NCI-H1105 (cell line): ENCODE measurements around the gene RTN4RL2.

Experiments
- DNase-seq: peaks from one replicate; lab custom pipeline; 2025; lab: John Stamatoyannopoulos, UW

RTN4RL2 gene

DNA sequence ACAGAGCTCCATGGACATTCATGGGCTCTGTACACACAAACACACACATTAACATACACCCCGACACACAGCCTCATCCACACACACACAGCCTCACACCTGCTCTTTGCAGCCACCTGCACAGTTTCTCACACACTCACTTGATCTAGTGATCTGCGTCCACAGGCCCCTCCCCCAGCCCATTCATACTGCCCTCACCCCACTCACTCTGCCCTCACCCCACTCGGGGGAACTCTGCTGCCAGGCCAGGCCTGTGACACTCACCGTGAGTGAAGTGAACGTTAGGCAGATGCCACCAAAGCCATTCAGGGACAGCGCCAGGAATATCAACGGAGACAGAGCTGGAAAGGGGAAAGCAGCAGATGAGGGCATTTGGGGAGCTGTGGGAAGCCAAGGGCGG, 40.2 kb downstream of the RTN4RL2 start:
- no peak for DNase-seq

GRCh38 chr11:57500926-57501325, 40.6 kb downstream of the RTN4RL2 start:
- DNase-seq: no peak

DNA sequence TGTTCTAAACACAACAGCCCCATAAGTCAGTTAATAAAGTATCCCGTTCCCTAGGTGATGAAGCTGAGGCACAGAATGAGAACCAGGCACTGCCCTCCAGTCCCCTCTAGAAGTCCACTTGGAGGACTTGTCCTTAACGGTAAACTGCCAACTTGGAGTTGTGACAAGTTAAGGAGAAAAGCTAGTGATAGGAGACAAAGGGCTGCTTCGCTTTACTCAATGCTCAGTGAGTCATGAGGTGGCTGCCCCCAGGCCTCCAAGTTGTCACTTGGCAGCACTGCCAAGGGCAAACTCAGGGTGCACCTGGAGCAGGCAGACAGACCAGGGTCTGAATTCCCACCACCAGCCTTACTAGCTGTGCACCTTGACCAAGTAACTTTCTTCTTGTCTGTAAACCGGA, 41.6 kb downstream of the RTN4RL2 start:
- DNase-seq: no peak

GRCh38 chr11:57502376-57502775, 42.0 kb downstream of the RTN4RL2 start:
- no peak for DNase-seq

DNA sequence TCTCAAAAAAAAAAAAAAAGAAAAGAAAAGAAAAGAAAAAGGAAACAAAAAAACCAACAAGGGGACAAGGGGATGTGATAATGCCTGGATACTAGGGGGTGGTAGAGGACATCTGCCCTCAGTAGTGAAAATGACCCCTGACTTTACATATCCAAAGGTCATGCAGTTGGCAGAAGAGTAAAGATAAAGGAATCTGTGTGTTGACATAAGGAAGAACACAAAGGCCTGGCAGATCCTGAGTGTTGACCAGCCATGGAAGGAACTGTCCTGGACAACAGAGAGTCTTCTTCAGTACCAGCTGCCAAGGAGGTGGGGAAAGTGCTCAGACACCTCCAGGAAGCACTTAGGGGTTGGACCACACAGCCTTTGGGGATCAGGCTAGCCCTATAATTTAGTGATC, 42.5 kb downstream of the RTN4RL2 start:
- no peak for DNase-seq

GRCh38 chr11:57504511-57504910, 44.2 kb downstream of the RTN4RL2 start:
- no peak for DNase-seq

DNA sequence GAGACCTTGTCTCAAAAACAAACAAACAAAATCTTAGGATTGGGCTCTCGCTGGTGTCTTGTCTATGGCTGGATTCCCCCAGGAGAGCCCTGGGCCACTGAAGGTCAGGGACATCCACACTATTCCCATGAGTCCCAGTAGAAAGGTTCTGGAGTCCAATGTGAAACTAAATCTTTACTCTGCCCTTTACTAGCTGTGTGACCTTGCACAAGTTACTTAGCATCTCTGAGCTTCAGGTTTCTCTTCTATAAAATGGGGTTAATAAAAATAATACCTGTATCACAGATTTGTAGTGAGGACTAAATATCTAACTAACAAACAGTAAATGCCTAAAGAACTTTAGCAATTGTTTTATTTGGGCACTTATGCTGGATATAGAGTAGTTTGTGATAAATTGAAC, 46.2 kb downstream of the RTN4RL2 start:
- no peak for DNase-seq

DNA sequence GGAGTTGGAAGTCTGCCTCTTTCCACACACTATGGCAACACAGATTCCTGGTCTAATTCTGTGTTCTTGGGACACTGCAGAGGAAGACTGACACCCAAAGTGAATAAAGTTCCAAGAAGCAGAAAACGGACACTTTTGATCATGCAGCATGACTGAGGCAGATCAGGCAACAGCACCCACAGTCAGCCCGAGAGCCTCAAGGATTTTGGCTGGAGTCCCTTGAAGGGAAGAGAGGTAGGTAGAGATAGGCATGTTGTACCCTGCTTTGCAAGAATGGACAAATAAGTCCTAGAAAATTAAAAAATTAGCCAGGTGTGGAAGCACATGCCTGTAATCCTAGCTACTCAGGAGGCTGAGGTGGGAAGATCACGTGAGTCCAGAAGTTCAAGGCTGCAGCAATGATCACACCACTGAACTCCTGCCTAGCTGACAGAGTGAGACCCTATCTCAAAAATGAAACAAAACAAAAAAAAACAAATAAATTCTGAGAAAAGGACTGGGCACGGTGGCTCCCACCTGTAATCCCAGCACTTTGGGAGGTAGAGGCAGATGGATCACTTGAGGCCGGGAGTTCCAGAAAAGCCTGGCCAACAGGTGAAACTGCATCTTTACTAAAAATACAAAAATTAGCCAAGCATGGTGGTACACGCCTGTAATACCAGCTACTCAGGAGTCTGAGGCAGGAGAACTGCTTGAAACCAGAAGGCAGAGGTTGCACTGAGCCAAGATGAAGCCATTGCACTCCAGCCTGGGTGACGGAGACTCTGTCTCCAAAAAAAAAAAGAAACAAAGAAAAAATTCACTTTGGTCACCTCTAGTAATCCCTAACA, 48.2 kb downstream of the RTN4RL2 start:
- DNase-seq: no peak

- DNase-seq: no peak
Measured at GRCh38 chr11:57511741-57512430, 51.6 kb downstream of the RTN4RL2 start.

GRCh38 chr11:57512646-57513451, 52.5 kb downstream of the RTN4RL2 start:
- DNase-seq: no peak

- no peak for DNase-seq
Measured at GRCh38 chr11:57513452-57513795, 53.1 kb downstream of the RTN4RL2 start.

DNA sequence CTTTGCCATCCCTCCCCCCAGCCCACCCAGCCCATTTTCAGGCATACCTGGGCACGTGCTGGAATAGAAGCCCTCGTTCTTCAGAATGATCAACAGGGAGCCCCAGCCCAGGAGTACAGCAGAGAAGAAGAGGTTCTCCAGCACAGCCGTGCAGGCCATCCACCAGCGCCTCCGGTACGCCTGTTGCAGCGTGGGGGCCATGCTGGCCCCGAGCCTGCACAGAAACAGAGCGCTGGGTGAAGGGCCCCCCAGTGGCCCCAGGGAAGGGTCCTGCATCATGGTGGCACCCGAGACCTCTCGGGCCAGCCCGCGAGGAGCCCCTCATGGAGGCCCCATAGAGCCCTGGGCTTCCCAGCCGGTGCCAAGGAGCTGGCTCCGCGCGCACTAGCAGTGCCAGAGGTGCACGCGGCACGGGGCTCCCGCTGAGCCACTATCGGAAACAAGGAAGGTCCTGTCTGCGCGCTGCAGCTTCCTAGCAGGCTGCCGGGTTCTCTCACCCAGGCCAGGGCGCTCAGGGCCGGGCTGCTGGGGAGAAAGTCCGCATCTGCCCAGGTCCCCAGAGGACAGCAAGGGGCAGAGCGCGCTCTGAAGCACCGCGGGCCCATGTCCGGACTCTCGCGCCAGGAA, 53.7 kb downstream of the RTN4RL2 start:
- peak; percentile 9 for DNase-seq

DNA sequence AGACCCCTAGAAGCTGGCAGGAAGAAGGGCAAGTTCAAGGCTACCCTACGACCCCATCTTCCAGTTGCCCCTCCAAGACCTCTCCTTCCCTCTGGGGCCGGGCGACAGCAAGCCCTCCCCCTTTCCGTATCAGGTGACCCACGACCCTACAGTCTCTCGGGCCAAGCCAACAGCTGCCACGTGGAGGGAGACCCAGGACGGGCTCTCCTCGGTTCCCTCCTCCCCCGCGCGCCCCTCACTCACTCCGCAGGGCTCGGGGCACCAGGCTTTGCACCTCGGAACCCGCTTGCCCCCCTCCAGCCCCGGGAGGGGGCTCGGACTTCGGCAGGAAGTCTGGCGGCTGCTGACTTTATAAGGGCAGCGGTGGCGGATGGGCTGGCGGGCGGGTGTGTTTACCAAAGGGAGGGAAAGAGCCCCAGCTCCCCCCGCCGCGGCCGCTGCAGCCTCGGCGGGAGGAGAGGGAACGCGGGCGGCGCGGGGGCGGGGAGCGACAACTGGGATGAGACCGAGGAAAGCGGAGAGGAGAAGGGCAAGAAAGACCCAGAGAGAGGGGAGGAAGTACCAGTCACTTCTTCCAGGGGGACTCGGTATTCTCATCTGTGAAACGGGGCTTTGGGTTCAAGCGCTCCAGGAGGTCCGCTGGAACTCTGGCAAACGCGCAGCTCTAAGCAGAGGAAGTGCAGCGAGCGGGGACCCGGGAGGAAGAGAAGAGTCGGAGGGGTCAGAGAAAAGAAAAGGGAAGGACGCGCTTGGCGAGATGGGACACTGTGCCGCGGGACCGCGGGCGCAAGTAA, 54.4 kb downstream of the RTN4RL2 start:
- peak; percentile 18 for DNase-seq

- DNase-seq: peak; percentile 25
Measured at GRCh38 chr11:57515332-57516060, 55.2 kb downstream of the RTN4RL2 start, which contains the start of gene SLC43A1. TSS of gene SLC43A1 (minus strand) at chr11:57515702. CDS start at chr11:57514111, 1,591 bp downstream.

GRCh38 chr11:57516061-57516443, 55.7 kb downstream of the RTN4RL2 start:
- DNase-seq: no peak

DNA sequence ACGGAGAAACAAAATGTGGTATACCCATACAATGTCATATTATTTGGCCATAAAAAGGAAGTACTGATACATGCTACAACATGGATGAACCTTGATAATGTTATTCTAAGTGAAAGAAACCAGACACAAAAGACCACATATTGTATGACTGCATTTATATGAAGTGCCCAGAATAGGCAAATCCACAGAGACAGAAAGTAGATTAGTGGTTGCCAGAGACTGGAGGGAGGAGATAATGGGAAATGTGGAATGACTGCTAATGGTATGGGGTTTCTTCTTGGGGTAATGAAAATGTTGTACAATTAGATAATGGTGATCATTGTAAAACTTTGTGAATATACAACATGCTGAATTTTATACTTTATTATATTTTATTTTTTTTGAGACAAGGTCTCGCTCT, 60.8 kb downstream of the RTN4RL2 start:
- no peak for DNase-seq

DNA sequence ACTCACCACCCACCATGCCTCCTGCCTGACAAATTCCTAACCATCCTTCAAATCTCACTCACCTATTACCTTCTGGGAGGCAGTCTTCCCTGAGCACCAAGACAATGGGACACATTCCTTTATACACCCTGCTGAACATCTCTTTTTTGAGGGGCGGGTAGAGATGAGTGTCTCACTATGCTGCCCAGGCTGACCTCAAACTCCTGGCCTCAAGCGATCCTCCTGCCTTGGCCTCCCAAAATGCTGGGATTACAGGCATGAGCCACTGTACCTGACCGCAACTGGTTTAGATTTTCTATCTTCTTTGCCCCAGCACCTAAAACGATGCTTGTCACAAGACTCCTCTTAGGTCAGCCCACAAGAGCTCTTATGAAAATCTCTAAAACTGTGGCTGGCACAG, 63.1 kb downstream of the RTN4RL2 start:
- DNase-seq: no peak
